ENCODE data around the gene URM1.
"Not testable (repeated sequence)": the region's sequence is repeated elsewhere in the genome, so short reads cannot be mapped to it uniquely, and the experiment has no call there.

The URM1 gene

DNA sequence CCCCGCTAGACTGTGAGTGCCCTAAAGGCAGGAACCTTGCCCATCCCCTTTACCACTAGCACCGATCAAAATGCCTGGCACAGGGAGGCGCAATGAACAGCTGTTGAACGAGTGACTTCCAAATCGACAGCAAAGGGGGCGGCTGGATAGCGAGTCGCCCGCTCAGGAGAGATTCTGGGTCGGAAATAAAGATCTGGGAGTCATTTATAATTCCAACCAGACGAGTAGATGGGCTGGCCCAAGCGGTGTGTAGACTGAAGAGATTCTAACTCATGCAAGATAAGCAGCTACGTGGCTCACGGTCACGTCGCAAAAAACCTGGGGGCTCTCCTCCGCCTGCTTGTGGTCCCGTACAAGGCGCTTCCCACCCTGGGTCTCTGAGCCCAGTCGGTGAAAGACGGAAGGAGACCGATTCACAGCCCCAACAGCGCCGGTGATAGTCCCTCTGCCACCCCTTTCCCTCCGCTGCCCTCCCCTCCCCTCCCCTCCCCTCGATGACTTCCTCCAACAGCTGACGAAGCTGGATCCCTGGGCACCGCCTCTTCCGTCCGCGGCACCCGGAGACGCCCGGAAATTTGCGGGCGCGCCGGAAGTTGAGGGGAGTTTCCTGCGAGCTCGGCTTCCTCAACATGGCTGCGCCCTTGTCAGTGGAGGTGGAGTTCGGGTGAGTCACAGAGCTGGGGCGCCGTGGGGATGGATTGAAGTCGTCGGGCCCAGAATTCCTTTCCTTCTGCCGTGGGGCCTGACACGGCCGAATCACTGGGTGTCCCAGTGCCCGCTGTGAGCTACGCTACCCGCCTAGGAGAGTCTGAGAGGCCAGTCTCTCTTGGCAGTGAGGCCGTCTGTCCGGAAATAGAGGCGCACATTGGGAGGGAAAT is at the start of gene URM1:
Gene URM1, plus strand, starts transcription at position 623 of the 878 bp plus-strand sequence. Its CDS starts 7 bp downstream, at position 630.
- FAIRE-seq = peak; percentile 39

DNA sequence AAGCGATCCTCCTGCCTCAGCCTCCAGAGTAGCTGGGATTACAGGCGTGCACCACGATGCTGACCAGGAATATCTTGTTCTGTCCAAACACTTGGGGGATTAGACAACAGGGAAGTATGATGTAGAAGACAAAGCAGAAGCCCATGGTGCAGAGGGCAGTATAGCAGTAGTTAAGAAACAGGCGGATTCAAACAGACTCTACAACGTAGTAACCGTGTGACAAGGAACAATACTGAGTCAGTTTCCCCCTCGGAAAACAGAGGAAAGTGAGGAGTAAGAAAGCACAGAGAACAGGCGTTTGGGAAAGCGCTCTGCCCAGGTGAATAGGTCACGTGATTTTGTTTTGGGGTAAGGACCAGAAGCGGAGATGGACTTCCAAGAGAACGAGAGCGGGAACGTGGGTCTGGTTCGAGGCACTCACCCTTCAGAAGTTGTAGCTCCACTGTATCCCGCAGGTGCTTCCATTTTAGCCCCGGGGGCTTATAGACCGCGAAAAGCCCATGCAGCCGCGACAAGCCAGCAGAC is 49.2 kb upstream of the URM1 start:
- no peak for FAIRE-seq

DNA sequence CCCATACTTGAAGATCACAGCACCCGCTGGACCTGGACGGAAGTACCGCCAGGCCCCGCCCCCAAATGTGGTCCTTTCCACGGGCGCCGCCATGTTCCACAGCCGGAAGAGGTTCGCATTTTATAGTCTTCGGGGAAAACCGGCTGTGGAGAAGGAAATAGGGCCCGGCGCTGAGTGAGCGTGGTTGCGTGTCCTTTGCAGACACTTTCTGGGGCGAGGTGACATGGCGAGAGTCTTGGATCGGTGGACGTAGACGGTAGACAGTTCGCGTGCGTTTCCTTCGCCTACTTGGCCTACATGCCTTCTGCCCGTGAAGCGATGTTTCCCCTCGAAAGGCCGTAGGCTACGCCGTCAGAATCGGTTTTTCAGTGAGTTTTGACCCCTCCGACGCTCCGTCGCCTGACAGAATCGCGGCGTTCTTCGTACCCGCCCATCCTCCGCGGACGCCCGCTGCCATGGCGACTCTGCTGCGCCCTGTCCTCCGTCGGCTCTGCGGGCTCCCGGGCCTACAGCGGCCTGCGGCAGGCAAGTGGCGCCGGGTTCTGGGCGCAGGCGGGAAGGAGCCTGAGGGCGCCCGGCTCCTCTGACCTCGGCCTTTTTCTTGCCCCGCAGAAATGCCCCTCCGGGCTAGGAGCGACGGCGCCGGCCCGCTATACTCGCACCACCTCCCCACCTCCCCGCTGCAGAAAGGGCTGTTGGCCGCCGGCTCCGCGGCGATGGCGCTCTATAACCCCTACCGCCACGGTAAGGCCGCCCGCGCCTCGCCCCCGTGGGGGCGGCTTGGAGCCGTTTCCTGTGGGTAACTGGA is 48.6 kb upstream of the URM1 start, which contains the start of the genes COQ4 and TRUB2:
Gene COQ4, plus strand, starts transcription at position 436 of the 808 bp plus-strand sequence. Its CDS starts 20 bp downstream, at position 456.
Gene TRUB2, minus strand, starts transcription at position 44 of the 808 bp plus-strand sequence. Its CDS starts 39 bp downstream, at position 5.
- no peak for FAIRE-seq

DNA sequence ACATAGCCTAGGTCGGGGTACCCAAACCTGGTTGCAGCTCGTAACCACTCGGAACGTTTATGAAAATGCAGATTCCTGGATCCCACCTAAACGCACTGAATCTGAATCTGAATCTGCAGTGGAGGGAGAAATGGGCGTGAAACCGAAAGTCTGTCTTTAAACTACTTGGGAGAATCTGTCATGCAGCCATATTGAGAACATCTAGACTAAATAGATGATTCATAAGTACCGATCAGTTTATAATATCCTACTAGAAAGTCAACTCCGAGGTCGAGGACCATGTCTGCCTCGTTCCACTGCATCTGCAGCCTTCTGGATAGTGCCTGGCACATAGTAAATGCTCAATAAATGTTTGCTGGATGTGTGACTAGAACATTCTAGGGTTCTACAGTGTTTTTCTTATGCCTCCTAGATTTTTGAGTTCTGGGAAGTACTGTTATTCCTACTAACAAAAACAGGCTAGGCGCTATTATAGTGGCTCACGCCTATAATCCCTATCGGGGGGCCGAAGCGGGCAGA is 47.9 kb upstream of the URM1 start:
- FAIRE-seq = no peak

DNA sequence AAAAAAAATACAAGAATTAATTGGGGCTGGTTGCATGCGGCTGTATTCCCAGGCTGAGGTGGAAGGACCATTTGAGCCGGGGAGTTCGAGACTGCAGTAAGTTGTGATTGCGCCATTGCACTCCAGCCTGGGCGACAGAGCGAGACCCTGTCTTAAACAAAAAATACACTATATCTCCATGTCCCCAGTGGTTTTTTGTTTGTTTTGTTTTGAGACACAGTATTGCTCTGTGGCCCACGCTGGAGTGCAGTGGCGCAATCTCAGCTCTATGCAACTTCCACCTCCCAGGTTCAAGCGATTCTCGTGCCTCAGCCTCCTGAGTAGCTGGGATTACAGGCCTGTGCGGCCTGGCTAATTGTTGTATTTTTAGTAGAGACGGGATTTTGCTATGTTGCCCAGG is 47.4 kb upstream of the URM1 start:
- FAIRE-seq = no peak

DNA sequence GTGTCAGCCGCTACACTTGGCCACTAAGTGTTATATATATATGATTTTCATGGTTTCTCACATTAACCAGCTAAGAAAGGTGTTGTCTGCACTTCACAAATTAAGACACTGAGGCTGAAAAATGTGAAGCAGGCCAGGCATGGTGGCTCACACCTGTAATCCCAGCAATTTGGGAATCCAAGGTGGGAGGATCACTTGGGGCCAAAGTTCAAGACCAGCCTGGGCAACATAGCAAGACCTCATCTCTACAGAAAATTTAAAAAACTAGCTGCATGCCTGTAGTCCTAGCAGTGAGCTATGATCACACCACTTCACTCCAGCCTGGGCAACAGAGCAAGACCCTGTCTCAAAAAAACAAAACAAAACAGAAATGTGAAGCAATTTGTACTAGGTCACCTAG is 46.8 kb upstream of the URM1 start:
- no peak for FAIRE-seq

DNA sequence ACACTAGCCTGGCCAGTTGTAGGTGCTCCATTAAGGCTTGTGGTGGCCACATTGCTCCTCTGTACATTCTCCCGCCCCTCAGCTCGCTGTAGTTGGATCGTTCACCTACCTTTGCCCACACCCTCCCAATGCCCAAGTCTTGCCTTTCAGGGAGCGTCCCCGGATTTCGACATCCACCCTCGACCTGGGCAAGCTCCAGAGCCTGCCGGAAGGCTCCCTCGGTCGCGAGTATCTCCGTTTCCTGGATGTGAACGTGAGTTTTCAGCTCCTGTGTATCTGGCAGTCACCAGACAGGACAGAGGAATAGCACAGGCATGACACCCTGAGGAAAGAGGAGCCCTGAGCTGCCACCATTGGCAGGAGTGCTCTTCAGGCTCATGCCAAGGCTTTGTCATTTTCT is 45.5 kb upstream of the URM1 start:
- FAIRE-seq = no peak

DNA sequence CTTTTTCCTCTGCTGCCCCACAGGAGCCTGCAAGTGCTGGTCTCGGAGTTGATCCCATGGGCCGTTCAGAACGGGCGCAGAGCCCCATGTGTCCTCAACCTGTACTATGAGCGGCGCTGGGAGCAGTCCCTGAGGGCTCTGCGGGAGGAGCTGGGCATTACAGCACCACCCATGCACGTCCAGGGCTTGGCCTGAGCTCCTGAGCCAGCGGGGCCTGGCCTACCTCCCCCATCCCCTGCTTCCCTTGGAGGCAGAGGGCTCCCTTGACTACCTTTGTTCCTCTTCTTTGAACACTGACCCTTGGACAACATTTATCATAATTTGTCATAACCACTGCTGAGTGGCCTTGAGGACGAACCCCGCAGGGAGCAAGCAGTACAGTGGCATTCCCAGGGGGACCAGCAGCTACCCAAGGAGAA is 37.7 kb upstream of the URM1 start:
- no peak for FAIRE-seq

DNA sequence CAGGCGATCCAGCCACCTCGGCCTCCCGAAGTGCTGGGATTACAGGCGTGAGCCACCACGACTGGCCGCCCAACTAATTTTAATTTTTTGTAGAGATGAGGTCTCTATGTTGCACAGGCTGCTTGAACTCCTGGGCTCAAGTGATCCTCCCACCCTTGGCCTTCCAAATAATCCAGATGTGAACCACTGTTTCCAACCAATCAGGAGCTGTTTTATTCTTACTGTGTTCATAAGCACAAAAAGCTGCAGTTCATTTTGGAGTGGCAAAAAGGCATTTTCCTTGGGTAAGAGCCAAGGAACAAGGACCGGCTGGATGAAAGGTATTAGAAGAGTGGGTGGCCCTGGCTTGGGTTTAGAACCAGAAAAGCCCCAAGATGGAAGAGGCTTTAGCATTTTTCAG is 36.0 kb upstream of the URM1 start:
- FAIRE-seq = no peak

DNA sequence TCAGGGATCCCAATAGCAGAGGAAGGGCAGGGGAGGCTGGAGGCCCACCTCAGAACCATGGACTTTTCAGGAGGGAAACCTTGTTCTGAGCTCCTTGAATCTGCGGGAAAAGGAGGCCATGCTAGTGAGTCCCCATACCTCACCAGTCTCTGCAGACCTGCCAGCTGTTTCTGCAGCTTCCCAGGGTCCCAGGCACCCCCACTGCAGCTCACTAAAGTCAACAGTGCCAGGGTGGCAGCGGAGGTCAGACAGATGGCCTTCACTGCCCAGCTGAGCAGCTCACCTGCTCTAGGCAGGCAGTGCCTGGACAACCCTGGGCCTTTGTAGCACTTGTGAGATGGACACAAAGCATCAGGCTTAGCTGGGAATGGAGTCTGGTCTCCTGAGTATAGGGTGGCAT is 35.3 kb upstream of the URM1 start:
- FAIRE-seq = no peak

DNA sequence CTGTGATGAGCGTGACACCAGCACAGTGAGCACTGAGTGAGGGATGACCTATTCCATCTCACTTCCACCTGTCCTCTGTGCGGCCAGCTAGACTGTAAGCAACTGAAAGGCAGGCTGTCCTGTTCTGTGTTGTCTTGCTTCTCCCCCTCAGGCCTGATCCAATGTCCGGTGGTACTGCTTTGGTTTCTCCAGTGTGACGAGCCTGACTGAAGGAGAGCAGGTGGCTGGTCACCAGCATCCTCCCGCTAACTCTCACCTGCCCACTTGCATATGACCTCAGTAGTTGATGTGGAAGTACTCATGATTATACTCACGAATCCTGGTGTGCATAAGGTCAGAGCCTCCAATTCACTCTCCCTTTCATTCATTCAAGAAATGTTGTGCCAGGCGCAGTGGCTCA is 33.2 kb upstream of the URM1 start:
- no peak for FAIRE-seq

DNA sequence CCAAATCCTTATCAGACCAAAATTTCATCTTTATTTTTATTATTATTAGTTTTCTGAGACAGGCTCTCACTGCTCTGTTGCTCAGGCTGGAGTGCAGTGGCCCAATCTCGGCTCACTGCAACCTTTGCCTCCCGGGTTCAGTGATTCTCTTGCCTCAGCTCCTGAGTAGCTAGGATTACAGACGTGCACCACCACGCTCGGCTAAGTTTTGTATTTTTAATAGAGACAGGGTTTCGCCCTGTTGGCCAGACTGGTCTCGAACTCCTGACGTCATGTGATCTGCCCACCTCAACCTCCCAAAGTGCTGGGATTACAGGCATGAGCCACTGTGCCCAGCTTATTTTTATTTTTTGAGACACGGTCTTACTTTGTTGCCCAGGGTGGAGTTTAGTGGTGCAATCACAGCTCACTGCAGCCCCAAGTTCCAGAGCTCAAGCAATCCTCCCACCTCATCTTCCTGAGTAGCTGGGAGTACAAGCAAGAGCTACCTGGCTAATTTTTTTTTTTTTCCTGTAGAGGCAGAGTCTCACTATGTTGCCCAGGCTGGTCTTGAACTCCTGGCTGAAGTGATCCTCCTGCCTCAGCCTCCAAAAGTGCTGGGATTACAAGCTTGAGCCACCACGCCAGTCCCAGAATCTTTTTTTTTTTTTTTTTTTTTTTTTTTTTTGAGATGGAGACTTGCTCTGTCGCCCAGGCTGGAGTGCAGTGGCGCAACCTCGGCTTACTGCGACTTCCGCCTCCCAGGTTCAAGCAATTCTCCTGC is 32.1 kb upstream of the URM1 start:
- FAIRE-seq = not testable (repeated sequence)

DNA sequence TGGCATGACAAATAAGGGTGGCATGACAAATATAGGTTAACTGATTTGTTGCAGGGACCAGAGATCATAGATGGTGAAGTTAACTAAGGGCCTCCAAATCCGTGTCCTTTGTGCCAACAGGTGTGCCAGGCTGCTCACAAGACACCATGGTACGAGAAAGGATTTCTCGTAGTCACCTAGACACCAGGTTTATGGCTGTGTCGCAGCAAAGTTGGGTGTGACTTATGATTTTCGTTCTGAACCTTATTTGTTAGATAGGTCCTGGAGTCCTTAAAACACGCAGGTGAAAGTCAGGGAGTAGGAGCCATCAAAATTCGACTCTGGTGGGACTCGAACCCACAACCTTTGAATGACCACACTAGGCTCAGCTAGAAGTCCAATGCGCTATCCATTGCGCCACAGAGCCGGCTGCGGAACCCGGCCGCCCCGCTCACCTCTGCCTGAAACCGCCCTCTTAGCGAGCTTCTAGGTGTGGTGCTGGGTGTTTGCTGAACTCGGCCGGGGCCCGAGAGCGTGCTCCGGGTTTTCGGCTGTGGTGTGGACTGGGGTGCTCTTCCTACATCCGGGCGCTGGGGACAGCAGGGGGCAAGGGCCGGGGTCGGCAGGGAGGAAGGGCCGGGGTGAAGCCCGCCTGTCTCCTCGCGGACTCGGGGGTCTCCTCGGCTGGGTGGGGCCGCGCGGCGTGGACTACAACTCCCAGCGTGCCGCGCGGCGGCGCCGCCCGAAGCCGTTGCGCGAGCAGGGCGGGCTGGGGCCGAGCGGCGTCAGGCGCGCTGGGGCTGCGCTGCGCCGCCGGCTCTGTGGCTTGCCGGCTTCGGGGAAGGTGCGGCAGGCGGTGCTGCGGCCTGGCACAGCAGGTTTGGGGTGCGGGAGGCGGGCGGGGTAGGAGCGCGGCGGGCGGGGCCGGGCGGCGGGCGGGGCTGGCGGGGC is 31.1 kb upstream of the URM1 start, which contains the start of gene SLC27A4:
Gene SLC27A4, plus strand, starts transcription at position 767 of the 930 bp plus-strand sequence. CDS start 2,606 bp downstream, outside the sequence.
- FAIRE-seq = no peak

DNA sequence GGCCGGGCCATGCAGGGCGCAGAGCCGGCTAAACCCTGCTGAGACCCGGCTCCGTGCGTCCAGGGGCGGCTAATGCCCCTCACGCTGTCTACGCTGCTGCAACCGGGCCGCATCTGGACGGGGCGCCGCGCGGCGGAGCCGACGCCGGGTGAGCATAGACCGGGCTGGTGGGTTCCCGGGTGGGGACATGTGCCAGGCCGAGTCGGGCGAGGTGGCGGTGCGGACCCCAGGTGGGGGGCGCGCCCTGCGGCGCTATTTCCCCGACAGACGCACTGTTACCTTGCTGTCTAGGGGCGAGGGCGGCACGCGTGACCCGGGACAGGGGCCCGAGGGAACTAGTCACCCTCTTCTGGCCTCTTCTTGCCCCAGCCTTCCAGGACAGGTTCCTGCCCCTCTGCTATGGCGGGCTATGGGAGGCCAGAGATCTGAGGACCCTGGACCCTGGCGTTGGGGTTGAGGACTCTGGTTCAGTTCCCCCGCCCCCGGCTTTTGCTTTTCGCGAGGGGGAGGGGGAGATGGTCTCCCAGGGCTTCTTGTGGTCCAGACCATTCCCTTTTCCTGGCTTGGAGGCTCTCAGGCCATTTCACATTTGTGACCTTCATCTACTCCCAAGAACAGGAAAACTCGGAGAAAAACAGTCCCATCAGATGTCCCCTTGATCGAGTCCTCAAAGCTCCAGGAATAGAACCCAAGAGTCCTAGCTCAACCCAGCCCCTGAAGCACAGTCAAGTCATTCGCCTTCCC is 30.3 kb upstream of the URM1 start:
- FAIRE-seq = no peak

DNA sequence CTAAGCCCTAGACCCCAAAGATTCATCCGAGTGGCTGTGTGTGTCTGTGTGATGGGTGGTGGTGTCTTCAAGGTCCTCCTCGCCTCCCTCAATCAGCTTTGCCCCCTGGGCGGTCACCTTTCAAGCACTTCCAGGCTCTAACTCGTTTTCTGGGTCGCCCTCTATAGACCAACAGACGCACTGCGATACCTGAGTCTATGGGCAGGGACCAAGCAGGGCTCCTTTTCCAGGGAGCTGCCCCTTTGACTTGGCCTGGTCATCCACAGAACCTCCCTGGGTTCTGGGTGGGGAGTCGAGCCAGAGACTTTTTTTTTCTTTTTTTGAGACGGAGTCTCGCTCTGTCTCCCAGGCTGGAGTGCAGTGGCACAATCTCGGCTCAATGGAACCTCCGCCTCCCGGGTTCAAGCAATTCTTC is 29.7 kb upstream of the URM1 start:
- no peak for FAIRE-seq

DNA sequence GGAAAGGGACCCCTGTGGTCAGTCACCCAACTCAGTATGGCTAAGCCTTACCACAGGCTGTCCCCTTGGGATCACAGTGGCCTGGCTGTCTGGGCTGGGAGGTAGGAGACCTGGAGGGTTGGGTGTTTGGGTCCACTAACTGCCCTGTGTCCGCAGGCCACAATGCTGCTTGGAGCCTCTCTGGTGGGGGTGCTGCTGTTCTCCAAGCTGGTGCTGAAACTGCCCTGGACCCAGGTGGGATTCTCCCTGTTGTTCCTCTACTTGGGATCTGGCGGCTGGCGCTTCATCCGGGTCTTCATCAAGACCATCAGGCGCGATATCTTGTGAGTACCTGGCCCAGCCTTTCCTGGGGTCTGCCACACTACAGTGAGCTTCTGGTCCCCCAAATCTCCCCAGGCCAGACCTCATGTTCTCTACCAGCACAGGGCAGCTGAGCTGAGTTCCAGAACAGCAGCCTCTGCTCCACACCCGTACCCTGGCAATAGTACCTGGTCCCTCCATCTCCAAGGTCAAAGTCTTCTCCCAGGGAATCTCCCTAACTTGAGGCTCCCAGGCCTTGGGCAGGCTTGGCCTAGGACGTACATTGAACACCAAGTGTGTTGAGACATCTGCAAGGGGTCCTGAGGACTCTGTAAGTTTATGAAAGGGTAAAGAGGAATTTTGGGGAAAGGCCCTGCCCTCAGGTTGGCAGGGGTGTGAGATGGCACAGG is 28.0 kb upstream of the URM1 start:
- FAIRE-seq = no peak

DNA sequence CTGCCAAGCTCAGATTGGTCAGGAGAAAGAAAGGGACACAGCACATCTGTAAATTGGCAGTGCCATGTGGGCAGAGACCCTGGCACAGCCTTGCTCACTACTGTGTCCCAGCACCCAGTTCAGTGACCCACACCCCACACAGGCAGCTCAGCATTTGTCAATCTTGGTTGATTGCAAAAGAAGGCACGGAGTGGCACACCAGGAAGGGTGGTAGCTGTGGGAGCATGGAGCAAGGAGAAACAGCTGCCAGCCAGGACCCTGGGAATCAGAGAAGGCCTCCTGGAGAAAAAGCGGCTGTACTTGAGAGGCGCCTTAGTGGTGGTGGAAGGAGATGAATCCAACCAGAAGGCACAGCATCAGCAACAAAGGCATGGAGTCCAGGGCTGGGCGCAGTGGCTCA is 27.3 kb upstream of the URM1 start:
- no peak for FAIRE-seq

DNA sequence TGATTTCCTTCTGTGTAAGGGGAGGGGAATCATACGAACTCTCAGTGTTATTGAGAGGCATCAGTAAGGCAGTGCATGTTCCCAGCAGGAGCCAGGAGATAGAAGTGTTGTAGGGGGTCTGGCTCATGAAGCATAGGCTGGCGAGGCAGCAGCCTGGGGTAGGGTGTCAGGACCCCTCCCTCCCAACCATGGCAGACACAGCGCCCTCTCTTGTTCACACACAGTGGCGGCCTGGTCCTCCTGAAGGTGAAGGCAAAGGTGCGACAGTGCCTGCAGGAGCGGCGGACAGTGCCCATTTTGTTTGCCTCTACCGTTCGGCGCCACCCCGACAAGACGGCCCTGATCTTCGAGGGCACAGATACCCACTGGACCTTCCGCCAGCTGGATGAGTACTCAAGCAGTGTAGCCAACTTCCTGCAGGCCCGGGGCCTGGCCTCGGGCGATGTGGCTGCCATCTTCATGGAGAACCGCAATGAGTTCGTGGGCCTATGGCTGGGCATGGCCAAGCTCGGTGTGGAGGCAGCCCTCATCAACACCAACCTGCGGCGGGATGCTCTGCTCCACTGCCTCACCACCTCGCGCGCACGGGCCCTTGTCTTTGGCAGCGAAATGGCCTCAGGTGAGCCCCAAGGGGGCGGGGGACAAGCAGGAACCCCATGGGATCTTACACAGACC is 26.1 kb upstream of the URM1 start:
- no peak for FAIRE-seq

DNA sequence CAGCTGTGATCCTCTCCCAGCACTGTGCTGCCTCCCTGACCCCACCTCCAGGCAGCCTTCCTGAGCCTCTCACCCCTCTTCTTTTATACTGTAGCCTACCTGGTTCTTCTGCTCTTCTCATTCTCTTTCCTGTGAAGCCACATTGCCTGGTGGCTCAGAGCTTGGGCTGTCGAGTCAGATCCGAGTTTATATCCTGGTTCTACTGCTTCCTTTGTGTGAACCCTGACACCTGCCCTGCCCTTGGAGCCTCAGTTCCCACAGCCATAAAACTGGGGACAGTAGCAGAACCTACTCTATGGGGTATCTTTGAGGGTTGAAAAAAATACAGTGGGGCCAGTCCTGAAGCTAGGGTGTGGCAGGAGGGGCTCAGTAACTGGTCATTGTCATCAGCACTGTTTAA is 22.0 kb upstream of the URM1 start:
- FAIRE-seq = no peak
